ENCODE results near the gene FRAS1. TPM values are rescaled to one million over a fixed set of nuclear protein-coding genes. Genes with fewer than 3 reads are reported as not detected.
A peak's percentile ranks its signal among the peaks of the same experiment; 100 is the strongest.

The FRAS1 gene
- total and polyA plus RNA-seq, 2 of the 8 experiments (the other 6 are each of a cell fraction or from before 2014, with no cell fraction given) = 38.5 to 109 TPM

- TF ChIP-seq CHD7 (IDR thresholded peaks at IDR 0.05; ENCODE audit: insufficient replicate concordance, low read length) (no peak), RBBP5 (IDR thresholded peaks at IDR 0.05; ENCODE audit: borderline replicate concordance, low read depth, low read length) (no peak), TBP (IDR thresholded peaks at IDR 0.05; ENCODE audit: low read depth, low read length) (no peak), SP1 (IDR thresholded peaks at IDR 0.05; ENCODE audit: low read depth, low read length) (no peak), CTCF (IDR thresholded peaks at IDR 0.05; ENCODE audit: control extremely low read depth in 1 of 3, insufficient read depth in 1 of 3, low read depth in 1 of 3, low read length in 3 of 3) (peak in 2 of 3 experiments; percentile 18 to 25; a peak in 2 of 4 replicates), BACH1 (IDR thresholded peaks at IDR 0.05; ENCODE audit: low read length) (no peak), RAD21 (IDR thresholded peaks at IDR 0.05 in 1 of 2, conservative IDR thresholded peaks at IDR 0.05 in 1 of 2; ENCODE audit: low read depth in 2 of 2, low read length in 2 of 2) (peak; percentile 44 to 60), TAF7 (optimal IDR thresholded peaks at IDR 0.05; ENCODE audit: borderline replicate concordance, low read depth, low read length) (no peak)
These were observed 24.7 kb upstream of the FRAS1 start (continued) for GRCh38 chr4:78032446-78032845.

Data from H1 (cell line).